H1 (cell line): Measurements from ENCODE around the gene ZNF511. TPM values are rescaled to one million over a fixed set of nuclear protein-coding genes. Genes with fewer than 3 reads are reported as not detected.
A peak's percentile ranks its signal among the peaks of the same experiment; 100 is the strongest.

Experiments used
- CTCF ChIA-PET: fragments of 300-600 bp; sonication (Branson Sonifier 250); formaldehyde crosslinking; loops from one replicate; lab custom pipeline; 2021; ENCODE audit not compliant: partially characterized antibody; lab: Charles Lee
- POLR2A ChIA-PET: fragments of 300-600 bp; sonication (Branson Sonifier 250); formaldehyde crosslinking; loops from one replicate; lab custom pipeline; 2021; ENCODE audit warnings: inconsistent platforms; ENCODE audit not compliant: partially characterized antibody; lab: Charles Lee
- DNase-seq, 2 experiments: peaks; one replicate each; pipeline versions ENCODE4 v3.0.0 to v3.0.0-alpha.2; 2010 to 2022; ENCODE audit warnings: low spot score in 2 of 2, low read depth in 1 of 2, mixed read lengths in 1 of 2
- FAIRE-seq: peaks from 2 replicates; lab custom pipeline; 2011; peaks lifted over from hg19 to GRCh38; lab: Jason Lieb, UNC
- H2AFZ ChIP-seq: 2 replicates; pipeline ENCODE4 v1.8.1; 2012; ENCODE audit warnings: low read length, inconsistent platforms
- H2AK5ac ChIP-seq: 2 replicates; pipeline ENCODE4 v1.6.1; 2013; ENCODE audit warnings: low read depth, low read length
- H2BK120ac ChIP-seq: replicated peaks from 2 replicates; pipeline ENCODE3; 2013; ENCODE audit warnings: low read depth, low read length, inconsistent platforms
- H2BK12ac ChIP-seq: 2 replicates; pipeline ENCODE4 v1.6.1; 2013; ENCODE audit warnings: low read depth, low read length
- H2BK15ac ChIP-seq: 2 replicates; pipeline ENCODE4 v1.6.1; 2013; ENCODE audit warnings: low read length
- H2BK20ac ChIP-seq: 2 replicates; pipeline ENCODE4 v1.6.1; 2013; ENCODE audit warnings: low read length
- H2BK5ac ChIP-seq: 2 replicates; pipeline ENCODE4 v1.6.1; 2013; ENCODE audit warnings: low read depth, low read length
- H3K14ac ChIP-seq: 2 replicates; pipeline ENCODE4 v1.6.1; 2013; ENCODE audit warnings: inconsistent platforms; ENCODE audit not compliant: insufficient read length
- H3K18ac ChIP-seq: 2 replicates; pipeline ENCODE4 v1.6.1; 2013; ENCODE audit warnings: low read length; ENCODE audit errors: extremely low read depth
- H3K23ac ChIP-seq: 2 replicates; pipeline ENCODE4 v1.6.1; 2013; ENCODE audit warnings: inconsistent platforms; ENCODE audit not compliant: insufficient read length
- H3K23me2 ChIP-seq: 2 replicates; pipeline ENCODE4 v1.6.1; 2013; ENCODE audit warnings: low read depth, low read length
- H3K27ac ChIP-seq: 2 replicates; pipeline ENCODE4 v1.6.1; 2011; ENCODE audit warnings: low read depth, low read length, inconsistent platforms
- H3K27me3 ChIP-seq, 4 experiments: replicated peaks in 1 of 4; 1 replicate in 1 of 4; 2 replicates in 3 of 4; pipeline versions ENCODE4 v1.6.1 to v1.8.1; 2011 to 2013; ENCODE audit warnings: low read length in 3 of 4, mild to moderate bottlenecking in 3 of 4, inconsistent platforms in 2 of 4, mixed read lengths in 2 of 4, moderate library complexity in 1 of 4; ENCODE audit not compliant: control insufficient read depth in 3 of 4, insufficient read depth in 3 of 4; ENCODE audit errors: extremely low read depth in 1 of 4
- H3K36me3 ChIP-seq, 4 experiments: 2 replicates each; pipeline versions ENCODE4 v1.6.1 to v1.8.1; 2011 to 2013; ENCODE audit warnings: mild to moderate bottlenecking in 4 of 4, low read length in 3 of 4, moderate library complexity in 2 of 4, control low read depth in 1 of 4, inconsistent platforms in 1 of 4; ENCODE audit not compliant: insufficient read depth in 4 of 4, control insufficient read depth in 2 of 4
- H3K4ac ChIP-seq: replicated peaks from 2 replicates; pipeline ENCODE3; 2013; ENCODE audit warnings: low read length, low read depth, mixed read lengths, inconsistent platforms; ENCODE audit not compliant: insufficient read length
- H3K4me1 ChIP-seq, 4 experiments: replicated peaks in 1 of 4; 1 replicate in 1 of 4; 2 replicates in 3 of 4; pipeline versions ENCODE4 v1.6.1 to v1.8.1; 2011 to 2013; ENCODE audit warnings: low read length in 3 of 4, inconsistent platforms in 2 of 4, mixed read lengths in 1 of 4; ENCODE audit not compliant: insufficient read depth in 4 of 4, control insufficient read depth in 3 of 4
- H3K4me2 ChIP-seq, 2 experiments: 2 replicates each; pipeline versions ENCODE4 v1.6.1 to v1.8.1; 2011 to 2013; ENCODE audit warnings: low read depth in 2 of 2, low read length in 2 of 2, control low read depth in 1 of 2, inconsistent platforms in 1 of 2, mild to moderate bottlenecking in 1 of 2; ENCODE audit not compliant: insufficient read depth in 1 of 2
- H3K4me3 ChIP-seq, 4 experiments: fragments of 200-600, 300-600 bp in 1 of 4; sonication (generic), shearing (Covaris generic), sonication (Bioruptor Twin) in 1 of 4; 2 replicates each; pipeline versions ENCODE4 v1.5.1 to v1.8.1; 2011 to 2016; ENCODE audit warnings: low read length in 4 of 4, low read depth in 3 of 4, control low read depth in 2 of 4, inconsistent platforms in 2 of 4, mild to moderate bottlenecking in 2 of 4, mixed read lengths in 1 of 4, moderate library complexity in 1 of 4; ENCODE audit not compliant: insufficient read depth in 2 of 4; ENCODE audit errors: extremely low read depth in 1 of 4
- H3K56ac ChIP-seq: replicated peaks from 2 replicates; pipeline ENCODE3; 2013; ENCODE audit warnings: low read depth, mild to moderate bottlenecking, mixed read lengths, low read length, inconsistent platforms; ENCODE audit not compliant: insufficient read length
- H3K79me1 ChIP-seq: 2 replicates; pipeline ENCODE4 v1.6.1; 2013; ENCODE audit warnings: low read depth, low read length, control low read depth
- H3K79me2 ChIP-seq, 2 experiments: 2 replicates each; pipeline versions ENCODE4 v1.6.1 to v1.8.1; 2012 to 2013; ENCODE audit warnings: low read length in 2 of 2, mild to moderate bottlenecking in 2 of 2, inconsistent platforms in 1 of 2; ENCODE audit not compliant: insufficient read depth in 2 of 2, control insufficient read depth in 1 of 2
- H3K9ac ChIP-seq, 4 experiments: replicated peaks in 1 of 4; 1 replicate in 1 of 4; 2 replicates in 3 of 4; pipeline versions ENCODE4 v1.6.1 to v1.8.1; 2011 to 2013; ENCODE audit warnings: low read depth in 3 of 4, low read length in 3 of 4, control low read depth in 2 of 4, mild to moderate bottlenecking in 2 of 4, moderate library complexity in 2 of 4, inconsistent platforms in 1 of 4; ENCODE audit errors: extremely low read depth in 1 of 4
- H3K9me3 ChIP-seq, 2 experiments: 2 replicates each; pipeline versions ENCODE4 v1.6.1 to v1.8.1; 2012 to 2013; ENCODE audit warnings: mild to moderate bottlenecking in 2 of 2, moderate library complexity in 2 of 2, control low read depth in 1 of 2, inconsistent platforms in 1 of 2, low read depth in 1 of 2, low read length in 1 of 2, mixed read lengths in 1 of 2; ENCODE audit not compliant: insufficient read depth in 2 of 2
- H4K20me1 ChIP-seq, 2 experiments: replicated peaks in 1 of 2; 2 replicates each; pipeline versions ENCODE3 to v1.8.1; 2011 to 2013; ENCODE audit warnings: inconsistent platforms in 2 of 2, low read length in 2 of 2, mild to moderate bottlenecking in 1 of 2; ENCODE audit not compliant: insufficient read depth in 2 of 2, control insufficient read depth in 1 of 2
- H4K5ac ChIP-seq: 2 replicates; pipeline ENCODE4 v1.6.1; 2013; ENCODE audit warnings: low read length, low read depth, mixed read lengths, inconsistent platforms; ENCODE audit not compliant: insufficient read length
- H4K8ac ChIP-seq: 2 replicates; pipeline ENCODE4 v1.8.0; 2013; ENCODE audit warnings: mild to moderate bottlenecking, moderate library complexity, low read length, inconsistent platforms; ENCODE audit not compliant: insufficient read depth; ENCODE audit errors: extremely low read depth
- H4K91ac ChIP-seq: replicated peaks from 2 replicates; pipeline ENCODE3; 2013; ENCODE audit warnings: low read length, mixed read lengths, inconsistent platforms; ENCODE audit not compliant: insufficient read length
- BRCA1 ChIP-seq: IDR thresholded peaks from 2 replicates; pipeline ENCODE4 v1.6.1; 2012; ENCODE audit warnings: low read depth, low read length, improper control_type of control experiment
- SP4 ChIP-seq: IDR thresholded peaks from 2 replicates; pipeline ENCODE4 v1.6.1; 2012; ENCODE audit warnings: low read length, inconsistent platforms
- WGBS, 2 experiments: shearing (Covaris generic) in 1 of 2; methylation state at CpG; one replicate each; pipeline versions ENCODE4 v1.1.6 to v1.1.7; 2013 to 2015; ENCODE audit warnings: low lambda C conversion rate in 2 of 2, mixed read lengths in 2 of 2, inconsistent platforms in 1 of 2, low coverage in 1 of 2, missing lambda C conversion rate in 1 of 2; ENCODE audit not compliant: insufficient replicate concordance in 2 of 2, insufficient coverage in 1 of 2, insufficient read length in 1 of 2; ENCODE audit errors: extremely low coverage in 1 of 2, missing lambda C conversion rate in 1 of 2; 5-methylcytosine and 5-hydroxymethylcytosine counted together
- polyA plus RNA-seq, 7 experiments: library from polyadenylated mRNA; depleted of rRNA in 3 of 7; stranded (reverse) in 5 of 7; unstranded in 2 of 7; fragments of >200 nt in 5 of 7; fragments of 200-250 nt in 2 of 7; gene quantifications; 1 replicate in 5 of 7; 2 replicates in 1 of 7; 4 replicates in 1 of 7; pipeline versions ENCODE4 v1.2.1 to v1.2.3, GENCODE V29; 2011 to 2013; ENCODE audit warnings: missing spikeins in 2 of 7, mixed read lengths in 2 of 7
- total RNA-seq: library from RNA; stranded (reverse); fragmentation: NEBNext Ultra II Directional; extraction: Animal tissue kit (Norgen Biotek cat#: 25700); gene quantifications from 2 replicates; pipeline ENCODE4 v1.2.1, GENCODE V29; 2021

Gene ZNF511
- total and polyA plus RNA-seq, 2 of the 8 experiments (the other 6 are each of a cell fraction or from before 2014, with no cell fraction given) = 55.4 to 71.7 TPM

GRCh38 chr10:133342942-133343341 is 34.2 kb downstream of the ZNF511 start:
- Histone ChIP-seq H3K14ac (no peak overlapping the region), H2BK12ac (peak overlapping the region; percentile 50; the same call in 1 of the 2 replicates), H4K5ac (no peak overlapping the region), H3K56ac (no peak overlapping the region), H3K23me2 (peaks cover 16% of the 10 kb centered on the region; the same call in 1 of the 2 replicates), H3K4me3 (no peak overlapping the region), H2BK15ac (no peak overlapping the region), H3K4ac (no peak overlapping the region), H3K79me1 (no peaks in the 10 kb centered on the region), H3K18ac (no peak overlapping the region), H3K36me3 (no peaks in the 10 kb centered on the region), H2BK5ac (0 out of 2 replicates have a peak overlapping the region, but pooled peaks have one; percentile 35), H4K91ac (no peak overlapping the region), H4K8ac (no peak overlapping the region), H2BK20ac (no peak overlapping the region), H3K4me1 (peaks cover 0 to 17% (median 1%) of the 10 kb centered on the region in 4 experiments; a peak in 3 of 7 replicates), H2BK120ac (no peak overlapping the region), H3K4me2 (no peak overlapping the region), H3K23ac (no peak overlapping the region), H4K20me1 (peaks cover 0 to 12% of the 10 kb centered on the region in 2 experiments), H3K79me2 (no peaks in the 10 kb centered on the region), H2AFZ (no peak overlapping the region), H3K9ac (no peak overlapping the region), H3K27me3 (peaks cover 0 to 9% (median 4%) of the 10 kb centered on the region in 4 experiments; a peak in 3 of 7 replicates), H3K9me3 (no peaks in the 10 kb centered on the region), H3K27ac (no peak overlapping the region), H2AK5ac (0 out of 2 replicates have a peak overlapping the region, but pooled peaks have one; percentile 39)
- ChIA-PET POLR2A (interaction anchor here (0.6 to 2.3 kb wide), 8 partner anchors 9 to 1277 kb away, joined by 3 to 8 read pairs (median 3); partner anchors contain the start of genes FUOM and JAKMIP3), CTCF (interaction anchor here (1.6 to 4.9 kb wide), 2 partner anchors 9 to 14 kb away, joined by 4 to 27 read pairs; no protein-coding TSS in a partner anchor)
- DNase-seq (no peak), FAIRE-seq (no peak)
- WGBS, 2 experiments = 84% methylated on average over 8 of the region's 8 CpGs; no CpG with 5 or more reads in 1 of the 2 experiments
- TF ChIP-seq BRCA1 (no peak), SP4 (no peak)
